PC-3 (cell line): Measurements from ENCODE around the gene CYP26C1.

Experiments
- EZH2 ChIP-seq: fragments of 300-600 bp; sonication (generic); IDR thresholded peaks from one replicate; pipeline ENCODE4 v1.6.1; 2017; ENCODE audit warnings: antibody characterized with exemption, mild to moderate bottlenecking, low read length; ENCODE audit not compliant: unreplicated experiment
- EZH2phosphoT487 ChIP-seq: fragments of 300-600 bp; sonication (generic); IDR thresholded peaks from 2 replicates; pipeline ENCODE4 v1.6.1; 2018; ENCODE audit warnings: mild to moderate bottlenecking, antibody characterized with exemption, low read length, borderline replicate concordance
- TF ChIP-seq, protein P1 (sequence below): fragments of 300-600 bp; sonication (generic); conservative IDR thresholded peaks from 2 replicates; pipeline ENCODE4 v1.5.1; 2017; ENCODE audit warnings: antibody characterized with exemption, low read depth, mild to moderate bottlenecking, low read length

DNA sequence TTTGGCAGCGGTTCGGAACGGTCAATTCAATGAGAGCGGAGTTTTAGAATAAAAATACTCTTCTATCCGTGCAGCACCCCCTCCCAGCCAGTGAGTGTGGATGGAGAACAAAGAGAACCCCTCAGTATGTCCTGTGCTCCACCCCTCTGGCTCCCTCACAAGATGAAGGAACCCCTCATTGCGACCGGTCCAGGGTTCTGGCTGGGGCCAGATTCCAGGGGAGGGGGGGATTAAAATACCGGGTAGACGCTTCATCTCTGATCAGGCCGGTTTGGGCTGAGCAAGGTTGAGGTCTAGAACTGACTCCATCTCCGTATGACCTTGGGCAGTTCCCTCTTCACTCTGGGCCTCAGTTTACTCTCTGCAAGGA lies 5.9 kb downstream of the CYP26C1 start:
- TF ChIP-seq, protein P1, sequence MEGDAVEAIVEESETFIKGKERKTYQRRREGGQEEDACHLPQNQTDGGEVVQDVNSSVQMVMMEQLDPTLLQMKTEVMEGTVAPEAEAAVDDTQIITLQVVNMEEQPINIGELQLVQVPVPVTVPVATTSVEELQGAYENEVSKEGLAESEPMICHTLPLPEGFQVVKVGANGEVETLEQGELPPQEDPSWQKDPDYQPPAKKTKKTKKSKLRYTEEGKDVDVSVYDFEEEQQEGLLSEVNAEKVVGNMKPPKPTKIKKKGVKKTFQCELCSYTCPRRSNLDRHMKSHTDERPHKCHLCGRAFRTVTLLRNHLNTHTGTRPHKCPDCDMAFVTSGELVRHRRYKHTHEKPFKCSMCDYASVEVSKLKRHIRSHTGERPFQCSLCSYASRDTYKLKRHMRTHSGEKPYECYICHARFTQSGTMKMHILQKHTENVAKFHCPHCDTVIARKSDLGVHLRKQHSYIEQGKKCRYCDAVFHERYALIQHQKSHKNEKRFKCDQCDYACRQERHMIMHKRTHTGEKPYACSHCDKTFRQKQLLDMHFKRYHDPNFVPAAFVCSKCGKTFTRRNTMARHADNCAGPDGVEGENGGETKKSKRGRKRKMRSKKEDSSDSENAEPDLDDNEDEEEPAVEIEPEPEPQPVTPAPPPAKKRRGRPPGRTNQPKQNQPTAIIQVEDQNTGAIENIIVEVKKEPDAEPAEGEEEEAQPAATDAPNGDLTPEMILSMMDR = no peak
- TF ChIP-seq EZH2 (no peak), EZH2phosphoT487 (no peak)
